Uterus (tissue), 4 donors: Measurements from ENCODE around the gene NRGN. TPM values are rescaled to one million over a fixed set of nuclear protein-coding genes. Genes with fewer than 3 reads are reported as not detected.
"Not testable (repeated sequence)": the region's sequence is repeated elsewhere in the genome, so short reads cannot be mapped to it uniquely, and the experiment has no call there.

ENCODE experiments used
- DNase-seq, 2 donors: peaks; one replicate each; pipeline ENCODE4 v3.0.0-alpha.2; 2019 to 2020
- H3K27ac ChIP-seq, 2 donors: fragments of 200-600 bp; sonication (generic); 1 replicate in 1 of 2; 2 replicates in 1 of 2; pipeline ENCODE4 v1.5.1; 2016 to 2018
- H3K27me3 ChIP-seq, 2 donors: fragments of 200-600 bp; sonication (generic); one replicate each; pipeline ENCODE4 v1.5.1; 2018 to 2019; ENCODE audit warnings: control low read depth in 1 of 2
- H3K36me3 ChIP-seq, 2 donors: fragments of 200-600 bp; sonication (generic); one replicate each; pipeline ENCODE4 v1.5.1; 2019; ENCODE audit warnings: control low read depth in 1 of 2
- H3K4me1 ChIP-seq, 2 donors: fragments of 200-600 bp; sonication (generic); one replicate each; pipeline ENCODE4 v1.5.1; 2018 to 2019; ENCODE audit warnings: control low read depth in 1 of 2
- H3K4me3 ChIP-seq, 2 donors: fragments of 200-600 bp; sonication (generic); 1 replicate in 1 of 2; 2 replicates in 1 of 2; pipeline ENCODE4 v1.5.1; 2018 to 2019; ENCODE audit warnings: mild to moderate bottlenecking in 1 of 2
- H3K9me3 ChIP-seq, 2 donors: fragments of 200-600 bp; sonication (generic); one replicate each; pipeline ENCODE4 v1.5.1; 2019; ENCODE audit warnings: control low read depth in 1 of 2
- CTCF ChIP-seq, 4 experiments: fragments of 200-600 bp in 2 of 4; fragments of 450-650 bp in 2 of 4; sonication (generic) in 2 of 4; IDR thresholded peaks; one replicate each; pipeline ENCODE4 v1.5.1; 2016 to 2019; ENCODE audit warnings: antibody characterized with exemption in 4 of 4, mild to moderate bottlenecking in 2 of 4, moderate library complexity in 1 of 4
- POLR2A ChIP-seq, 2 donors: fragments of 450-650 bp; IDR thresholded peaks; one replicate each; pipeline ENCODE4 v1.6.1; 2016; ENCODE audit warnings: antibody characterized with exemption in 2 of 2, mild to moderate bottlenecking in 1 of 2, moderate library complexity in 1 of 2
- intact Hi-C: fragments of 100-400 bp; cut with DNase I; formaldehyde crosslinking; loops from one replicate; pipeline ENCODE4 v1.15.1; 2023; ENCODE audit warnings: low total_unique reads
- total RNA-seq, 4 donors: library from RNA; depleted of rRNA in 3 of 4; stranded (reverse); fragments of >200 nt in 3 of 4; gene quantifications; one replicate each; pipeline versions ENCODE4 v1.1.0 to v1.2.4, GENCODE V29; 2014 to 2023
- donor health status: DM: yes; HTN: yes; CAD: no.

Gene NRGN
- total RNA-seq, 4 donors from 2014 or later = 0.62 to 16.4 TPM; not detected in 2

GRCh38 chr11:124763156-124763947 lies 23.6 kb downstream of the NRGN start:
- intact Hi-C loops = loop anchor here (2.0 kb wide), 1 partner anchor 95 kb away; no protein-coding TSS in a partner anchor
- Histone ChIP-seq H3K27me3 (peaks cover 7 to 22% of the 10 kb centered on the region in 2 donors), H3K27ac (peak overlapping the region; percentile 84 to 87), H3K4me1 (peaks cover 0 to 23% of the 10 kb centered on the region in 2 donors), H3K4me3 (peak overlapping the region; percentile 38 to 54), H3K9me3 (no peaks in the 10 kb centered on the region), H3K36me3 (no peaks in the 10 kb centered on the region)
- TF ChIP-seq CTCF (IDR thresholded peaks at IDR 0.05) (peak; percentile 62 to 77 (median 74)), POLR2A (IDR thresholded peaks at IDR 0.05) (no peak)
- peak; percentile 84 to 85 for DNase-seq

GRCh38 chr11:124766156-124766555 lies 26.4 kb downstream of the NRGN start:
- intact Hi-C loops = no loop called here
- DNase-seq = no peak
- Histone ChIP-seq H3K36me3 (no peaks in the 10 kb centered on the region), H3K9me3 (no peaks in the 10 kb centered on the region), H3K27me3 (peaks cover 0 to 7% of the 10 kb centered on the region in 2 donors), H3K4me1 (peaks cover 0 to 15% of the 10 kb centered on the region in 2 donors), H3K4me3 (no peak overlapping the region), H3K27ac (no peak overlapping the region)
- TF ChIP-seq POLR2A (IDR thresholded peaks at IDR 0.05) (no peak), CTCF (IDR thresholded peaks at IDR 0.05) (no peak)

- intact Hi-C loops = no loop called here
- no peaks in the 10 kb centered on the region for H3K4me1 ChIP-seq
- H3K9me3 ChIP-seq = no peaks in the 10 kb centered on the region
- no peak overlapping the region for H3K27ac ChIP-seq
- H3K36me3 ChIP-seq = no peaks in the 10 kb centered on the region
- no peak overlapping the region for H3K4me3 ChIP-seq
- TF ChIP-seq CTCF (IDR thresholded peaks at IDR 0.05) = no peak
- no peak for TF ChIP-seq POLR2A (IDR thresholded peaks at IDR 0.05)
- no peak for DNase-seq
- no peaks in the 10 kb centered on the region for H3K27me3 ChIP-seq
Measured at GRCh38 chr11:124768914-124769313, 29.2 kb downstream of the NRGN start.

- Histone ChIP-seq H3K36me3 (no peaks in the 10 kb centered on the region), H3K4me1 (no peaks in the 10 kb centered on the region), H3K4me3 (no peak overlapping the region), H3K27me3 (no peaks in the 10 kb centered on the region), H3K27ac (no peak overlapping the region), H3K9me3 (no peaks in the 10 kb centered on the region)
- intact Hi-C loops = no loop called here
- TF ChIP-seq POLR2A (IDR thresholded peaks at IDR 0.05) (no peak), CTCF (IDR thresholded peaks at IDR 0.05) (no peak)
- no peak for DNase-seq
Measured at GRCh38 chr11:124769806-124770774, 30.3 kb downstream of the NRGN start.

GRCh38 chr11:124770959-124771358 lies 31.2 kb downstream of the NRGN start:
- H3K9me3 ChIP-seq, H3K27me3 ChIP-seq, H3K36me3 ChIP-seq, DNase-seq, H3K4me3 ChIP-seq, intact Hi-C loops, H3K27ac ChIP-seq, H3K4me1 ChIP-seq: not testable (repeated sequence)
